GM18519 (cell line): ENCODE results near the gene EPB41L2.

Experiments
- ATAC-seq: cut with Tn5 transposase; IDR thresholded peaks from one replicate; pipeline ENCODE4 v1.9.1; 2021; ENCODE audit warnings: mild to moderate bottlenecking, moderate library complexity; ENCODE audit not compliant: unreplicated experiment, low FRiP score

Gene EPB41L2

GRCh38 chr6:130888246-130888645 is 174.8 kb downstream of the EPB41L2 start:
- no peak for ATAC-seq

GRCh38 chr6:130886966-130887365 is 176.1 kb downstream of the EPB41L2 start:
- no peak for ATAC-seq

- ATAC-seq = peak; percentile 76
Measured at GRCh38 chr6:130885392-130886192, 177.5 kb downstream of the EPB41L2 start.

- no peak for ATAC-seq
Measured at GRCh38 chr6:130882370-130882769, 180.7 kb downstream of the EPB41L2 start.

- no peak for ATAC-seq
Measured at GRCh38 chr6:130879826-130880225, 183.2 kb downstream of the EPB41L2 start.

GRCh38 chr6:130873746-130874145 is 189.3 kb downstream of the EPB41L2 start:
- ATAC-seq = no peak

GRCh38 chr6:130872250-130873095 is 190.6 kb downstream of the EPB41L2 start:
- peak; percentile 51 for ATAC-seq

- no peak for ATAC-seq
Measured at GRCh38 chr6:130870179-130870880, 192.7 kb downstream of the EPB41L2 start.

- no peak for ATAC-seq
Measured at GRCh38 chr6:130869681-130870080, 193.4 kb downstream of the EPB41L2 start.

- ATAC-seq = no peak
Measured at GRCh38 chr6:130865793-130866192, 197.3 kb downstream of the EPB41L2 start.

- ATAC-seq = no peak
Measured at GRCh38 chr6:130864344-130864743, 198.7 kb downstream of the EPB41L2 start.

GRCh38 chr6:130863415-130864230 is 199.4 kb downstream of the EPB41L2 start:
- ATAC-seq = no peak

- ATAC-seq = no peak
Measured at GRCh38 chr6:130862370-130862769, 200.7 kb downstream of the EPB41L2 start.

GRCh38 chr6:130859161-130859867 is 203.7 kb downstream of the EPB41L2 start:
- no peak for ATAC-seq

- no peak for ATAC-seq
Measured at GRCh38 chr6:130858498-130859160, 204.4 kb downstream of the EPB41L2 start.

GRCh38 chr6:130858054-130858453 is 205.0 kb downstream of the EPB41L2 start:
- no peak for ATAC-seq

- no peak for ATAC-seq
Measured at GRCh38 chr6:130853555-130854183, 209.4 kb downstream of the EPB41L2 start.

- ATAC-seq = no peak
Measured at GRCh38 chr6:130852844-130853554, 210.0 kb downstream of the EPB41L2 start.
